Mesenchymal stem cell (in vitro differentiated cells and primary cell): ENCODE results near the gene CWF19L2. TPM values are rescaled to one million over a fixed set of nuclear protein-coding genes. Genes with fewer than 3 reads are reported as not detected.

Source experiments
- DNase-seq: peaks from one replicate; pipeline ENCODE4 v3.0.0-alpha.2; 2013
- H2AFZ ChIP-seq: one replicate; pipeline ENCODE4 v1.6.1; 2013; ENCODE audit warnings: low read depth, mild to moderate bottlenecking, control low read depth, inconsistent platforms, low read length, moderate library complexity
- H2AK5ac ChIP-seq: 2 replicates; pipeline ENCODE4 v1.6.1; 2013; ENCODE audit warnings: low read length, moderate library complexity, mild to moderate bottlenecking, inconsistent platforms; ENCODE audit not compliant: severe bottlenecking
- H2BK120ac ChIP-seq: one replicate; pipeline ENCODE4 v1.6.1; 2013; ENCODE audit warnings: low read depth, mild to moderate bottlenecking, inconsistent platforms, low read length, moderate library complexity
- H2BK12ac ChIP-seq, 2 experiments: one replicate each; pipeline ENCODE4 v1.6.1; 2013; ENCODE audit warnings: inconsistent platforms in 2 of 2, low read length in 2 of 2, mild to moderate bottlenecking in 2 of 2, moderate library complexity in 2 of 2, control low read depth in 1 of 2
- H2BK15ac ChIP-seq: one replicate; pipeline ENCODE4 v1.6.1; 2013; ENCODE audit warnings: mild to moderate bottlenecking, low read depth, inconsistent platforms; ENCODE audit not compliant: poor library complexity, severe bottlenecking
- H2BK5ac ChIP-seq: 2 replicates; pipeline ENCODE4 v1.6.1; 2013; ENCODE audit warnings: low read depth, mild to moderate bottlenecking, low read length, control low read depth, inconsistent platforms; ENCODE audit not compliant: poor library complexity, severe bottlenecking
- H3K14ac ChIP-seq, 2 experiments: one replicate each; pipeline ENCODE4 v1.6.1; 2013; ENCODE audit warnings: inconsistent platforms in 2 of 2, low read length in 2 of 2, control low read depth in 1 of 2, mild to moderate bottlenecking in 1 of 2, moderate library complexity in 1 of 2
- H3K18ac ChIP-seq, 2 experiments: one replicate each; pipeline ENCODE4 v1.6.1; 2013; ENCODE audit warnings: inconsistent platforms in 2 of 2, low read length in 2 of 2, control low read depth in 1 of 2, low read depth in 1 of 2, mild to moderate bottlenecking in 1 of 2
- H3K23ac ChIP-seq, 2 experiments: one replicate each; pipeline ENCODE4 v1.6.1; 2013; ENCODE audit warnings: inconsistent platforms in 2 of 2, low read length in 2 of 2, mild to moderate bottlenecking in 2 of 2, moderate library complexity in 2 of 2, control low read depth in 1 of 2
- H3K27ac ChIP-seq: 2 replicates; pipeline ENCODE4 v1.5.1; 2013; ENCODE audit warnings: mild to moderate bottlenecking, moderate library complexity, low read length, control low read depth, inconsistent platforms; ENCODE audit not compliant: poor library complexity, severe bottlenecking
- H3K27me3 ChIP-seq, 2 experiments: 2 replicates each; pipeline versions ENCODE4 v1.6.1 to v1.7.0; 2013; ENCODE audit warnings: low read length in 2 of 2, mild to moderate bottlenecking in 2 of 2, moderate library complexity in 2 of 2, control low read depth in 1 of 2, inconsistent platforms in 1 of 2; ENCODE audit not compliant: control insufficient read depth in 1 of 2, insufficient read depth in 1 of 2
- H3K36me3 ChIP-seq, 2 experiments: 2 replicates each; pipeline versions ENCODE4 v1.6.1 to v1.7.0; 2013; ENCODE audit warnings: low read length in 2 of 2, control low read depth in 1 of 2, inconsistent platforms in 1 of 2, low read depth in 1 of 2, mild to moderate bottlenecking in 1 of 2; ENCODE audit not compliant: insufficient read depth in 2 of 2, control insufficient read depth in 1 of 2
- H3K4ac ChIP-seq, 2 experiments: one replicate each; pipeline ENCODE4 v1.6.1; 2013; ENCODE audit warnings: inconsistent platforms in 2 of 2, low read length in 2 of 2, mild to moderate bottlenecking in 2 of 2, moderate library complexity in 2 of 2, control low read depth in 1 of 2, low read depth in 1 of 2
- H3K4me1 ChIP-seq: 2 replicates; pipeline ENCODE4 v1.6.1; 2013; ENCODE audit warnings: low read depth, low read length, control low read depth; ENCODE audit not compliant: control insufficient read depth, insufficient read depth
- H3K4me2 ChIP-seq: 2 replicates; pipeline ENCODE4 v1.6.1; 2013; ENCODE audit warnings: low read length, mild to moderate bottlenecking, inconsistent platforms; ENCODE audit not compliant: poor library complexity, severe bottlenecking
- H3K4me3 ChIP-seq, 2 experiments: 2 replicates each; pipeline versions ENCODE4 v1.5.1 to v1.7.0; 2013; ENCODE audit warnings: low read length in 2 of 2, mild to moderate bottlenecking in 2 of 2, control low read depth in 1 of 2, low read depth in 1 of 2; ENCODE audit not compliant: insufficient read depth in 1 of 2
- H3K79me1 ChIP-seq: replicated peaks from 2 replicates; pipeline ENCODE4 v1.6.1; 2013; ENCODE audit warnings: mild to moderate bottlenecking, control low read depth, low read length, inconsistent platforms; ENCODE audit not compliant: poor library complexity, severe bottlenecking
- H3K9ac ChIP-seq: 2 replicates; pipeline ENCODE4 v1.7.0; 2013; ENCODE audit warnings: mild to moderate bottlenecking, low read length, moderate library complexity
- H3K9me3 ChIP-seq: 2 replicates; pipeline ENCODE4 v1.7.0; 2013; ENCODE audit warnings: mild to moderate bottlenecking, low read length; ENCODE audit not compliant: control insufficient read depth
- H4K8ac ChIP-seq: one replicate; pipeline ENCODE4 v1.6.1; 2013; ENCODE audit warnings: inconsistent platforms, mild to moderate bottlenecking, low read length, moderate library complexity
- H4K91ac ChIP-seq: one replicate; pipeline ENCODE4 v1.6.1; 2013; ENCODE audit warnings: mild to moderate bottlenecking, low read length, inconsistent platforms
- WGBS: methylation state at CpG from one replicate; pipeline ENCODE4 v1.1.7; 2013; ENCODE audit warnings: mixed read lengths; 5-methylcytosine and 5-hydroxymethylcytosine counted together
- polyA plus RNA-seq, 2 experiments: library from polyadenylated mRNA; stranded (reverse); fragments of 200-250 nt; gene quantifications; one replicate each; pipeline ENCODE4 v1.2.3, GENCODE V29; 2013

Gene CWF19L2
- 5.9 TPM for polyA plus RNA-seq (2013, experiment 1 of 2)
- polyA plus RNA-seq (2013, experiment 2 of 2) = 5.8 TPM

- Histone ChIP-seq H3K36me3 (peaks cover 10 to 16% of the 10 kb centered on the region in 2 experiments), H3K14ac (no peak within 1 kb of the TSS), H3K9ac (peak within 1 kb of the TSS; percentile 98), H3K4me3 (peak within 1 kb of the TSS; percentile 61 to 99), H3K4me2 (peak within 1 kb of the TSS; percentile 81), H3K4ac (peak within 1 kb of the TSS in 1 of 2 experiments; percentile 89), H2BK15ac (no peak within 1 kb of the TSS), H2BK120ac (no peak within 1 kb of the TSS), H3K27ac (peak within 1 kb of the TSS; percentile 11), H2BK5ac (no peak within 1 kb of the TSS), H2AK5ac (no peak within 1 kb of the TSS), H4K8ac (peak within 1 kb of the TSS; percentile 66), H3K79me1 (peaks cover 6% of the 10 kb centered on the region), H3K4me1 (no peaks in the 10 kb centered on the region), H4K91ac (no peak within 1 kb of the TSS), H3K9me3 (no peaks in the 10 kb centered on the region), H2BK12ac (no peak within 1 kb of the TSS), H2AFZ (peak within 1 kb of the TSS; percentile 77), H3K27me3 (no peaks in the 10 kb centered on the region), H3K18ac (peak within 1 kb of the TSS in 1 of 2 experiments; percentile 57), H3K23ac (no peak within 1 kb of the TSS)
- DNase-seq = peak; percentile 97
- under 1% methylated on average over 24 of the region's 30 CpGs for WGBS
Observed at GRCh38 chr11:107457558-107458271, at the start of gene CWF19L2. Gene CWF19L2 (minus strand): TSS chr11:107457825. CDS start chr11:107457816, 9 bp downstream.

DNA sequence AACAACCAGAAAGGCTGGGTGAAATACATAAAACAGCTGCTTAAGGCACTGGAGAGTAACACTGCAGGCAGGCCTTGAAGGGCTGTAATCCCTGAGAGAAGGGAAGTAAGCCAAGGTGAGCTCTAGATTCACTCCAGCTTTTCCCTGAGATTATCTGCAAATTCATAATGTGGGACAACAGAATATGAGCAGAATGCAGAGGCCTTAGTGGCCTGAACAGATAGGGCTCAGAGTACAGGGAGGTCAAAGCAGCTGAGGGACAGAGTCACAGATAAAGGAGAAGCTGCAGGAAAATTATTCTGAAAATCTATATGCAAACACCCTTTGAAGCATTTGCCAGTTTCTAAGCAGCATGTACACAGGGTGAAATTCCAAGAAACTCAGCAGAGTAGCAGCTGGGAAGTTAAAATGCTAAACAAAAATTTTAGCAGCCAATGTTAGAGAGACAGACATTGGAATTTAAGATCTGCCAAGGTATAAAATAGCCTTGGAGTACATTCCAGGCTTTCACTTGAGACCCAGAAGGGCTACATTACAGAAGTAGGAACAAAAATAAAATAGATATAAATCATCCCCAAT, 48.1 kb upstream of the CWF19L2 start:
- H3K4me1 ChIP-seq = no peaks in the 10 kb centered on the region
- no peak for DNase-seq

DNA sequence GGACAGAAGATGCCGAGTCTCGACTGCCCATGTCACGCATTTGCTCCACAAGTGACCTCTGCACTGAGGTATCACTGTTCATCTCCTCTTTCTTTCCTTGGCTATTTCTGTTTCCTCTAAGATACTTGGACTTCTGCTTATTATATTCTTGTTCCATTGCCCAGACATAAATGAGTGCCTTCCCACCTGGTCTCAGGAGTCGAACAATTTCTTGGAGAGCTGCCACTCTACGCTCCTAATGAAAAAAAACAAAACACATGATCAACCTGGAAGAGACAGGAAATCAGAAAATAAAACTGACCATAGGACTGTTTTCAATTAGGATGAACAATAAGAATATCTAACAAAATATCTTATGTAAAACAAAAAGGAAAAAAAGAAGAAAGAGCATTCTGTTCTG, 47.4 kb upstream of the CWF19L2 start:
- Histone ChIP-seq H3K36me3 (peaks cover 5 to 49% of the 10 kb centered on the region in 2 experiments), H2BK5ac (no peak overlapping the region), H3K9ac (no peak overlapping the region), H3K79me1 (no peaks in the 10 kb centered on the region), H4K91ac (no peak overlapping the region), H3K9me3 (peaks cover 2% of the 10 kb centered on the region), H2BK15ac (no peak overlapping the region), H3K14ac (no peak overlapping the region), H2AK5ac (no peak overlapping the region), H2AFZ (no peak overlapping the region), H3K4ac (no peak overlapping the region), H3K4me2 (no peak overlapping the region), H3K27ac (no peak overlapping the region), H3K18ac (no peak overlapping the region), H4K8ac (no peak overlapping the region), H3K27me3 (no peaks in the 10 kb centered on the region), H2BK120ac (no peak overlapping the region), H3K4me1 (no peaks in the 10 kb centered on the region), H2BK12ac (no peak overlapping the region), H3K23ac (no peak overlapping the region), H3K4me3 (no peak overlapping the region)
- no peak for DNase-seq
- WGBS = 97% methylated on average over 4 of the region's 5 CpGs

More for the DNA sequence above, 48.1 kb upstream of the CWF19L2 start:
- no peak overlapping the region for H3K23ac ChIP-seq
- H3K79me1 ChIP-seq = no peaks in the 10 kb centered on the region
- H3K4me2 ChIP-seq = no peak overlapping the region
- no peak overlapping the region for H2AFZ ChIP-seq
- H3K4me3 ChIP-seq = no peak overlapping the region
- no peak overlapping the region for H3K18ac ChIP-seq
- no peak overlapping the region for H3K4ac ChIP-seq
- H3K27ac ChIP-seq = no peak overlapping the region
- H3K27me3 ChIP-seq = no peaks in the 10 kb centered on the region
- H3K14ac ChIP-seq = no peak overlapping the region
- no peak overlapping the region for H2BK5ac ChIP-seq
- no peak overlapping the region for H2AK5ac ChIP-seq
- H2BK120ac ChIP-seq = no peak overlapping the region
- H4K8ac ChIP-seq = no peak overlapping the region
- no peak overlapping the region for H2BK12ac ChIP-seq
- H2BK15ac ChIP-seq = no peak overlapping the region
- no peak overlapping the region for H4K91ac ChIP-seq
- H3K9me3 ChIP-seq = peaks cover 2% of the 10 kb centered on the region
- H3K36me3 ChIP-seq = peaks cover 5 to 54% of the 10 kb centered on the region in 2 experiments
- H3K9ac ChIP-seq = no peak overlapping the region

DNA sequence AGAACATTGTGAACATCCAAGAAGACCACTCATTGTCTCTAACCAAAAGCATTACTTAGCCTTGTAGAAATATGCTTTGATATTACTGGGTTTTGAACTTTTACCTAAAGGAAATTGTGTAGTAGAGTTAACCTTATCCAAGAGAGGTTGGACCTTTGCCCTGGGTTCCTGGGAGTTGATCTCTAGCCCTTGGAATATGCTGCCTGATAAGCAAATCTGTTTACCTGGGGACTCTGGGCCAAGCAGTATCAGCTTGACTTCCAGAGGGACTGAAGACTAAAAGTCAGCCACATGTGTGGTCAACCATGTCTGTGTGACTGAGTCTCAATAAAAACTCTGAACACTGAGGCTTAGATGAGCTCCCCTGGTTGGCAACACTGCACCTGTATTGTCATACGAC, 44.1 kb upstream of the CWF19L2 start:
- Histone ChIP-seq H3K14ac (no peak overlapping the region), H2AK5ac (no peak overlapping the region), H2BK120ac (no peak overlapping the region), H4K8ac (no peak overlapping the region), H3K4ac (no peak overlapping the region), H3K4me1 (no peaks in the 10 kb centered on the region), H3K79me1 (no peaks in the 10 kb centered on the region), H2BK12ac (no peak overlapping the region), H3K27ac (no peak overlapping the region), H3K9me3 (peaks cover 2% of the 10 kb centered on the region), H4K91ac (no peak overlapping the region), H2AFZ (no peak overlapping the region), H3K9ac (no peak overlapping the region), H2BK15ac (no peak overlapping the region), H3K27me3 (no peaks in the 10 kb centered on the region), H3K18ac (no peak overlapping the region), H3K4me3 (no peak overlapping the region), H3K23ac (no peak overlapping the region), H3K36me3 (peaks cover 5 to 36% of the 10 kb centered on the region in 2 experiments), H3K4me2 (no peak overlapping the region), H2BK5ac (no peak overlapping the region)
- WGBS = 94% methylated on average over 1 of the region's 1 CpG
- no peak for DNase-seq
